ENCODE results near the gene CLDN20.
"Not testable (repeated sequence)": the region's sequence is repeated elsewhere in the genome, so short reads cannot be mapped to it uniquely, and the experiment has no call there.

The CLDN20 gene

GRCh38 chr6:155263373-155264063, at the start of gene CLDN20:
CLDN20 (plus strand) TSS chr6:155264013; CDS start chr6:155275720, 11,707 bp downstream.
- no peak for DNase-seq

- no peak for DNase-seq
Measured at GRCh38 chr6:155215906-155216305, 47.9 kb upstream of the CLDN20 start.

- no peak for DNase-seq
Measured at GRCh38 chr6:155216312-155217046, 47.3 kb upstream of the CLDN20 start.

GRCh38 chr6:155218711-155219110, 45.1 kb upstream of the CLDN20 start:
- DNase-seq = not testable (repeated sequence)

GRCh38 chr6:155219299-155219698, 44.5 kb upstream of the CLDN20 start:
- DNase-seq = no peak

GRCh38 chr6:155219858-155220301, 43.9 kb upstream of the CLDN20 start:
- no peak for DNase-seq

GRCh38 chr6:155221086-155221485, 42.7 kb upstream of the CLDN20 start:
- DNase-seq = no peak

- no peak for DNase-seq
Measured at GRCh38 chr6:155222506-155222905, 41.3 kb upstream of the CLDN20 start.

- DNase-seq = no peak
Measured at GRCh38 chr6:155223646-155224451, 40.0 kb upstream of the CLDN20 start.

GRCh38 chr6:155224618-155225017, 39.2 kb upstream of the CLDN20 start:
- DNase-seq = no peak

GRCh38 chr6:155227046-155227445, 36.8 kb upstream of the CLDN20 start:
- no peak for DNase-seq

GRCh38 chr6:155228546-155229166, 35.2 kb upstream of the CLDN20 start:
- no peak for DNase-seq

GRCh38 chr6:155230975-155231374, 32.8 kb upstream of the CLDN20 start:
- DNase-seq = not testable (repeated sequence)

GRCh38 chr6:155232848-155233247, 31.0 kb upstream of the CLDN20 start:
- DNase-seq = no peak

GRCh38 chr6:155234167-155234566, 29.6 kb upstream of the CLDN20 start:
- no peak for DNase-seq

- no peak for DNase-seq
Measured at GRCh38 chr6:155234687-155235086, 29.1 kb upstream of the CLDN20 start.

- no peak for DNase-seq
Measured at GRCh38 chr6:155235087-155235486, 28.7 kb upstream of the CLDN20 start.

GRCh38 chr6:155237613-155238012, 26.2 kb upstream of the CLDN20 start:
- DNase-seq = no peak

GRCh38 chr6:155240905-155241600, 22.8 kb upstream of the CLDN20 start:
- no peak for DNase-seq

GRCh38 chr6:155241966-155242365, 21.8 kb upstream of the CLDN20 start:
- DNase-seq = no peak

GRCh38 chr6:155244434-155244833, 19.4 kb upstream of the CLDN20 start:
- no peak for DNase-seq

GRCh38 chr6:155245193-155245592, 18.6 kb upstream of the CLDN20 start:
- no peak for DNase-seq

All from activated T-cell treated with anti-CD3 and anti-CD28 coated beads, Interleukin-2, amount 50 U/mL, for 1 hour (primary cell).